EH (cell line): ENCODE measurements around the gene SLC4A7.

ENCODE experiments used
- DNase-seq: peaks from one replicate; pipeline ENCODE4 v3.0.0-alpha.2; 2015; ENCODE audit warnings: low read depth

Gene SLC4A7

GRCh38 chr3:27323087-27323570, 161.1 kb downstream of the SLC4A7 start:
- no peak for DNase-seq
